ENCODE results near the gene PLXNA4.

PLXNA4 gene

GRCh38 chr7:132377015-132377414 lies 199.3 kb downstream of the PLXNA4 start:
- no peaks in the 10 kb centered on the region for H3K4me1 Mint-ChIP-seq (ENCODE audit: low read depth)
- no peak overlapping the region for H3K27ac Mint-ChIP-seq
- peaks cover 26% of the 10 kb centered on the region for H3K27me3 Mint-ChIP-seq
- intact Hi-C loops (cut with micrococcal nuclease), result no loop called here
- H3K9me3 Mint-ChIP-seq, result no peaks in the 10 kb centered on the region
- H3K36me3 Mint-ChIP-seq (ENCODE audit: low read depth), result no peaks in the 10 kb centered on the region
- H3K4me3 Mint-ChIP-seq, result no peak overlapping the region

GRCh38 chr7:132376361-132377013 lies 199.8 kb downstream of the PLXNA4 start:
- H3K27me3 Mint-ChIP-seq, result peaks cover 21% of the 10 kb centered on the region
- no peaks in the 10 kb centered on the region for H3K9me3 Mint-ChIP-seq
- no peak overlapping the region for H3K27ac Mint-ChIP-seq
- no peaks in the 10 kb centered on the region for H3K4me1 Mint-ChIP-seq (ENCODE audit: low read depth)
- intact Hi-C loops (cut with micrococcal nuclease), result no loop called here
- H3K4me3 Mint-ChIP-seq, result no peak overlapping the region
- H3K36me3 Mint-ChIP-seq (ENCODE audit: low read depth), result no peaks in the 10 kb centered on the region

- Mint-ChIP-seq H3K4me1 (ENCODE audit: low read depth) (peaks cover 3% of the 10 kb centered on the region), H3K27ac (no peak overlapping the region), H3K9me3 (no peaks in the 10 kb centered on the region), H3K4me3 (no peak overlapping the region), H3K27me3 (peaks cover 24% of the 10 kb centered on the region), H3K36me3 (ENCODE audit: low read depth) (no peaks in the 10 kb centered on the region)
- intact Hi-C loops (cut with micrococcal nuclease), result no loop called here
These were observed 202.4 kb downstream of the PLXNA4 start for GRCh38 chr7:132373879-132374278.

- Mint-ChIP-seq H3K27ac (no peak overlapping the region), H3K9me3 (no peaks in the 10 kb centered on the region), H3K4me1 (ENCODE audit: low read depth) (peaks cover 5% of the 10 kb centered on the region), H3K27me3 (peaks cover 25% of the 10 kb centered on the region), H3K36me3 (ENCODE audit: low read depth) (no peaks in the 10 kb centered on the region), H3K4me3 (no peak overlapping the region)
- intact Hi-C loops (cut with micrococcal nuclease), result no loop called here
These were observed 203.2 kb downstream of the PLXNA4 start for GRCh38 chr7:132373041-132373440.

- Mint-ChIP-seq H3K4me1 (ENCODE audit: low read depth) (peaks cover 5% of the 10 kb centered on the region), H3K27me3 (peaks cover 28% of the 10 kb centered on the region), H3K9me3 (no peaks in the 10 kb centered on the region), H3K27ac (no peak overlapping the region), H3K4me3 (no peak overlapping the region), H3K36me3 (ENCODE audit: low read depth) (no peaks in the 10 kb centered on the region)
- intact Hi-C loops (cut with micrococcal nuclease), result no loop called here
These were observed 204.3 kb downstream of the PLXNA4 start for GRCh38 chr7:132371948-132372347.

- Mint-ChIP-seq H3K27me3 (peaks cover 26% of the 10 kb centered on the region), H3K4me1 (ENCODE audit: low read depth) (peaks cover 5% of the 10 kb centered on the region), H3K27ac (no peak overlapping the region), H3K36me3 (ENCODE audit: low read depth) (no peaks in the 10 kb centered on the region), H3K4me3 (no peak overlapping the region), H3K9me3 (no peaks in the 10 kb centered on the region)
- intact Hi-C loops (cut with micrococcal nuclease), result no loop called here
These were observed 207.9 kb downstream of the PLXNA4 start for GRCh38 chr7:132368246-132368900.

GRCh38 chr7:132367795-132368194 lies 208.5 kb downstream of the PLXNA4 start:
- Mint-ChIP-seq H3K36me3 (ENCODE audit: low read depth) (no peaks in the 10 kb centered on the region), H3K9me3 (no peaks in the 10 kb centered on the region), H3K27ac (no peak overlapping the region), H3K4me3 (no peak overlapping the region), H3K27me3 (peaks cover 29% of the 10 kb centered on the region), H3K4me1 (ENCODE audit: low read depth) (peaks cover 5% of the 10 kb centered on the region)
- intact Hi-C loops (cut with micrococcal nuclease), result no loop called here

- intact Hi-C loops (cut with micrococcal nuclease), result no loop called here
- Mint-ChIP-seq H3K36me3 (ENCODE audit: low read depth) (no peaks in the 10 kb centered on the region), H3K27me3 (peaks cover 29% of the 10 kb centered on the region), H3K4me3 (no peak overlapping the region), H3K27ac (no peak overlapping the region), H3K4me1 (ENCODE audit: low read depth) (peaks cover 5% of the 10 kb centered on the region), H3K9me3 (no peaks in the 10 kb centered on the region)
These were observed 209.3 kb downstream of the PLXNA4 start for GRCh38 chr7:132367004-132367403.

GRCh38 chr7:132364226-132364625 lies 212.0 kb downstream of the PLXNA4 start:
- no peaks in the 10 kb centered on the region for H3K36me3 Mint-ChIP-seq (ENCODE audit: low read depth)
- peaks cover 5% of the 10 kb centered on the region for H3K4me1 Mint-ChIP-seq (ENCODE audit: low read depth)
- H3K27me3 Mint-ChIP-seq, result peaks cover 26% of the 10 kb centered on the region
- H3K9me3 Mint-ChIP-seq, result no peaks in the 10 kb centered on the region
- no peak overlapping the region for H3K27ac Mint-ChIP-seq
- H3K4me3 Mint-ChIP-seq, result no peak overlapping the region
- intact Hi-C loops (cut with micrococcal nuclease), result no loop called here

GRCh38 chr7:132362059-132362458 lies 214.2 kb downstream of the PLXNA4 start:
- Mint-ChIP-seq H3K9me3 (no peaks in the 10 kb centered on the region), H3K27ac (no peak overlapping the region), H3K27me3 (peaks cover 23% of the 10 kb centered on the region), H3K36me3 (ENCODE audit: low read depth) (no peaks in the 10 kb centered on the region), H3K4me3 (no peak overlapping the region), H3K4me1 (ENCODE audit: low read depth) (no peaks in the 10 kb centered on the region)
- intact Hi-C loops (cut with micrococcal nuclease), result no loop called here

GRCh38 chr7:132361146-132361545 lies 215.1 kb downstream of the PLXNA4 start:
- no peak overlapping the region for H3K4me3 Mint-ChIP-seq
- no peak overlapping the region for H3K27ac Mint-ChIP-seq
- H3K27me3 Mint-ChIP-seq, result peaks cover 29% of the 10 kb centered on the region
- no peaks in the 10 kb centered on the region for H3K9me3 Mint-ChIP-seq
- no peaks in the 10 kb centered on the region for H3K36me3 Mint-ChIP-seq (ENCODE audit: low read depth)
- intact Hi-C loops (cut with micrococcal nuclease), result no loop called here
- H3K4me1 Mint-ChIP-seq (ENCODE audit: low read depth), result no peaks in the 10 kb centered on the region

GRCh38 chr7:132359743-132360142 lies 216.5 kb downstream of the PLXNA4 start:
- Mint-ChIP-seq H3K4me3 (no peak overlapping the region), H3K9me3 (no peaks in the 10 kb centered on the region), H3K27ac (no peak overlapping the region), H3K4me1 (ENCODE audit: low read depth) (peaks cover 3% of the 10 kb centered on the region), H3K27me3 (peaks cover 31% of the 10 kb centered on the region), H3K36me3 (ENCODE audit: low read depth) (no peaks in the 10 kb centered on the region)
- intact Hi-C loops (cut with micrococcal nuclease), result no loop called here

GRCh38 chr7:132355048-132355447 lies 221.2 kb downstream of the PLXNA4 start:
- Mint-ChIP-seq H3K9me3 (no peaks in the 10 kb centered on the region), H3K27me3 (peaks cover 42% of the 10 kb centered on the region), H3K27ac (no peak overlapping the region), H3K36me3 (ENCODE audit: low read depth) (no peaks in the 10 kb centered on the region), H3K4me1 (ENCODE audit: low read depth) (peaks cover 7% of the 10 kb centered on the region), H3K4me3 (no peak overlapping the region)
- intact Hi-C loops (cut with micrococcal nuclease), result no loop called here

GRCh38 chr7:132354527-132354926 lies 221.7 kb downstream of the PLXNA4 start:
- no peaks in the 10 kb centered on the region for H3K9me3 Mint-ChIP-seq
- peaks cover 45% of the 10 kb centered on the region for H3K27me3 Mint-ChIP-seq
- H3K36me3 Mint-ChIP-seq (ENCODE audit: low read depth), result no peaks in the 10 kb centered on the region
- H3K4me3 Mint-ChIP-seq, result no peak overlapping the region
- peaks cover 7% of the 10 kb centered on the region for H3K4me1 Mint-ChIP-seq (ENCODE audit: low read depth)
- intact Hi-C loops (cut with micrococcal nuclease), result no loop called here
- no peak overlapping the region for H3K27ac Mint-ChIP-seq

- H3K9me3 Mint-ChIP-seq, result no peaks in the 10 kb centered on the region
- no peak overlapping the region for H3K4me3 Mint-ChIP-seq
- intact Hi-C loops (cut with micrococcal nuclease), result no loop called here
- H3K27me3 Mint-ChIP-seq, result peaks cover 45% of the 10 kb centered on the region
- H3K4me1 Mint-ChIP-seq (ENCODE audit: low read depth), result peaks cover 7% of the 10 kb centered on the region
- H3K36me3 Mint-ChIP-seq (ENCODE audit: low read depth), result no peaks in the 10 kb centered on the region
- H3K27ac Mint-ChIP-seq, result no peak overlapping the region
These were observed 222.3 kb downstream of the PLXNA4 start for GRCh38 chr7:132353936-132354335.
